WTC11 (cell line): ENCODE results near the gene ADRA1B. TPM values are rescaled to one million over a fixed set of nuclear protein-coding genes. Genes with fewer than 3 reads are reported as not detected.

Experiments used
- ATAC-seq: fragments of 200-7000 bp; cut with Tn5 transposase; 2 replicates; pipeline ENCODE4 v1.10.0; 2021; ENCODE audit warnings: mild to moderate bottlenecking, moderate library complexity
- CTCF ChIA-PET: fragments of 300-600 bp; sonication (Branson Sonifier 250); formaldehyde crosslinking; loops from one replicate; lab custom pipeline; 2021; ENCODE audit warnings: antibody characterized with exemption; lab: Charles Lee
- POLR2A ChIA-PET: fragments of 350-600 bp; sonication (Branson Sonifier 250); formaldehyde crosslinking; loops from one replicate; lab custom pipeline; 2021; ENCODE audit warnings: antibody characterized with exemption; lab: Charles Lee
- DNase-seq: peaks from one replicate; pipeline ENCODE4 v3.0.0; 2021; ENCODE audit warnings: low spot score
- H3K27ac Mint-ChIP-seq: 2 replicates; pipeline ENCODE4 v1.8.0; 2021; ENCODE audit warnings: mixed read lengths
- H3K27me3 Mint-ChIP-seq: 2 replicates; pipeline ENCODE4 v1.8.0; 2021; ENCODE audit warnings: low read depth, mild to moderate bottlenecking, moderate library complexity, mixed read lengths
- H3K36me3 Mint-ChIP-seq: 2 replicates; pipeline ENCODE4 v1.8.0; 2021; ENCODE audit warnings: mixed read lengths
- H3K4me1 Mint-ChIP-seq: 2 replicates; pipeline ENCODE4 v1.8.0; 2022; ENCODE audit warnings: mixed read lengths
- H3K4me3 Mint-ChIP-seq: 2 replicates; pipeline ENCODE4 v1.8.0; 2021; ENCODE audit warnings: mild to moderate bottlenecking, moderate library complexity, mixed read lengths
- H3K9me3 Mint-ChIP-seq: 2 replicates; pipeline ENCODE4 v1.8.0; 2021; ENCODE audit warnings: mixed read lengths
- ELF4 ChIP-seq: sonication (generic); formaldehyde crosslinking; IDR thresholded peaks from 2 replicates; pipeline ENCODE4 v1.8.1; 2022; ENCODE audit warnings: low read depth, mild to moderate bottlenecking, moderate library complexity, missing genetic modification reagents
- GTF2I ChIP-seq: fragments of 250-450 bp; sonication (Bioruptor Pico); conservative IDR thresholded peaks from 2 replicates; pipeline ENCODE4 v1.4.0; 2021; ENCODE audit warnings: mild to moderate bottlenecking
- HMGA2 ChIP-seq: fragments of 250-450 bp; sonication (Bioruptor Pico); IDR thresholded peaks from 2 replicates; pipeline ENCODE4 v1.4.0; 2021; ENCODE audit warnings: mild to moderate bottlenecking, moderate library complexity
- HMGXB4 ChIP-seq: sonication (generic); formaldehyde crosslinking; IDR thresholded peaks from 2 replicates; pipeline ENCODE4 v1.8.1; 2023; ENCODE audit warnings: mild to moderate bottlenecking, moderate library complexity, missing genetic modification reagents
- NR2C2 ChIP-seq: sonication (generic); formaldehyde crosslinking; IDR thresholded peaks from 2 replicates; pipeline ENCODE4 v1.8.0; 2022; ENCODE audit warnings: mild to moderate bottlenecking, missing genetic modification reagents
- PRDM15 ChIP-seq: sonication (generic); formaldehyde crosslinking; IDR thresholded peaks from 2 replicates; pipeline ENCODE4 v1.8.0; 2022; ENCODE audit warnings: missing genetic modification reagents
- PRRX2 ChIP-seq: fragments of 250-450 bp; sonication (Bioruptor Pico); IDR thresholded peaks from 2 replicates; pipeline ENCODE4 v1.8.0; 2021; ENCODE audit warnings: mild to moderate bottlenecking
- TCF7 ChIP-seq: sonication (generic); formaldehyde crosslinking; IDR thresholded peaks from 2 replicates; pipeline ENCODE4 v1.8.0; 2022; ENCODE audit warnings: mild to moderate bottlenecking, low read depth, missing genetic modification reagents, moderate library complexity
- ZBTB21 ChIP-seq: sonication (generic); formaldehyde crosslinking; IDR thresholded peaks from 2 replicates; pipeline ENCODE4 v1.8.1; 2023; ENCODE audit warnings: mild to moderate bottlenecking, missing genetic modification reagents, borderline replicate concordance
- ZNF423 ChIP-seq: fragments of 250-450 bp; sonication (Bioruptor Pico); IDR thresholded peaks from 2 replicates; pipeline ENCODE4 v2.1.2; 2022; ENCODE audit warnings: mild to moderate bottlenecking, moderate library complexity
- total RNA-seq: library from RNA; stranded (reverse); gene quantifications from 3 replicates; pipeline ENCODE4 v1.2.3, GENCODE V29; 2021
- TF ChIP-seq, protein P1 (sequence below): sonication (generic); formaldehyde crosslinking; IDR thresholded peaks from 2 replicates; pipeline ENCODE4 v1.8.0; 2022; ENCODE audit warnings: mild to moderate bottlenecking, missing genetic modification reagents
- TF ChIP-seq, protein P2 (sequence below): fragments of 250-450 bp; sonication (Bioruptor Pico); IDR thresholded peaks from 2 replicates; pipeline ENCODE4 v1.9.0; 2021; ENCODE audit warnings: mild to moderate bottlenecking
- TF ChIP-seq, protein P3 (sequence below): fragments of 200-600 bp; IDR thresholded peaks from 2 replicates; pipeline ENCODE4 v1.8.0; 2022; ENCODE audit warnings: antibody characterized with exemption
- TF ChIP-seq, protein P4 (sequence below): sonication (generic); formaldehyde crosslinking; conservative IDR thresholded peaks from 2 replicates; pipeline ENCODE4 v1.8.1; 2022; ENCODE audit warnings: mild to moderate bottlenecking, missing genetic modification reagents
- TF ChIP-seq, protein P5 (sequence below): fragments of 250-450 bp; sonication (Bioruptor Pico); conservative IDR thresholded peaks from 2 replicates; pipeline ENCODE4 v1.9.0; 2021; ENCODE audit warnings: mild to moderate bottlenecking

ADRA1B gene
- total RNA-seq, 1 experiment from 2014 or later: 0.11 TPM

DNA sequence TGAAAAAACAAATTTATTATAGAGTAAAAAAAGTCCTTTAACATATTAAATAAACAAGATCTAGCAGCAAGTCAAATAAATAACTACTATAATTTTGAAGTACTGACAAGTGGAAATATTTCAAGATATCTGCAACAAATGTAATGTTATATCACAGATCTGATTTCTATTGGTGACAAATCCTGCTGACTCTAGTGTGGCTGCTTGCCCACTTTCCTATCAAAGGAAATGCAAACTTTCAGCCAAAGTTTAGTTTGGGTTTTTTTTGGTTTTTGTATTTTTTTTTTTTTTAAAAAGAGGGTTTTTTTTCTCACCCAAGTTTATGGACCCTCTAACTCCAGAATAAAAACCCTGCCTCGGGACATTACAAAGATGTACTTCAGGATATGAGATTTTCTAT lies 12.9 kb downstream of the ADRA1B start:
- no peaks in the 10 kb centered on the region for H3K27me3 Mint-ChIP-seq
- POLR2A ChIA-PET: interaction anchor here (0.9 kb wide), 1 partner anchor 13 kb away, joined by 3 read pairs; the partner anchor contains the start of gene ADRA1B
- CTCF ChIA-PET: no interaction called here
- no peak overlapping the region for H3K27ac Mint-ChIP-seq
- ATAC-seq (no peak), DNase-seq (no peak)
- H3K9me3 Mint-ChIP-seq: no peaks in the 10 kb centered on the region
- no peaks in the 10 kb centered on the region for H3K36me3 Mint-ChIP-seq
- H3K4me1 Mint-ChIP-seq: peaks cover 8% of the 10 kb centered on the region; the same call in 1 of the 2 replicates
- no peak overlapping the region for H3K4me3 Mint-ChIP-seq
- TF ChIP-seq HMGA2 (CRISPR knock-in tag) (no peak), PRDM15 (CRISPR knock-in tag) (no peak), ELF4 (CRISPR knock-in tag) (no peak), ZBTB21 (no peak), NR2C2 (CRISPR knock-in tag) (no peak), TCF7 (CRISPR knock-in tag) (no peak), ZNF423 (CRISPR knock-in tag) (no peak), HMGXB4 (CRISPR knock-in tag) (no peak), PRRX2 (CRISPR knock-in tag) (no peak), GTF2I (no peak)
- TF ChIP-seq, protein P1, sequence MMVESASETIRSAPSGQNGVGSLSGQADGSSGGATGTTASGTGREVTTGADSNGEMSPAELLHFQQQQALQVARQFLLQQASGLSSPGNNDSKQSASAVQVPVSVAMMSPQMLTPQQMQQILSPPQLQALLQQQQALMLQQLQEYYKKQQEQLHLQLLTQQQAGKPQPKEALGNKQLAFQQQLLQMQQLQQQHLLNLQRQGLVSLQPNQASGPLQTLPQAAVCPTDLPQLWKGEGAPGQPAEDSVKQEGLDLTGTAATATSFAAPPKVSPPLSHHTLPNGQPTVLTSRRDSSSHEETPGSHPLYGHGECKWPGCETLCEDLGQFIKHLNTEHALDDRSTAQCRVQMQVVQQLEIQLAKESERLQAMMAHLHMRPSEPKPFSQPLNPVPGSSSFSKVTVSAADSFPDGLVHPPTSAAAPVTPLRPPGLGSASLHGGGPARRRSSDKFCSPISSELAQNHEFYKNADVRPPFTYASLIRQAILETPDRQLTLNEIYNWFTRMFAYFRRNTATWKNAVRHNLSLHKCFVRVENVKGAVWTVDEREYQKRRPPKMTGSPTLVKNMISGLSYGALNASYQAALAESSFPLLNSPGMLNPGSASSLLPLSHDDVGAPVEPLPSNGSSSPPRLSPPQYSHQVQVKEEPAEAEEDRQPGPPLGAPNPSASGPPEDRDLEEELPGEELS (CRISPR knock-in tag): no peak
- TF ChIP-seq, protein P2, sequence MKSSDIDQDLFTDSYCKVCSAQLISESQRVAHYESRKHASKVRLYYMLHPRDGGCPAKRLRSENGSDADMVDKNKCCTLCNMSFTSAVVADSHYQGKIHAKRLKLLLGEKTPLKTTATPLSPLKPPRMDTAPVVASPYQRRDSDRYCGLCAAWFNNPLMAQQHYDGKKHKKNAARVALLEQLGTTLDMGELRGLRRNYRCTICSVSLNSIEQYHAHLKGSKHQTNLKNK: no peak
- TF ChIP-seq, protein P3, sequence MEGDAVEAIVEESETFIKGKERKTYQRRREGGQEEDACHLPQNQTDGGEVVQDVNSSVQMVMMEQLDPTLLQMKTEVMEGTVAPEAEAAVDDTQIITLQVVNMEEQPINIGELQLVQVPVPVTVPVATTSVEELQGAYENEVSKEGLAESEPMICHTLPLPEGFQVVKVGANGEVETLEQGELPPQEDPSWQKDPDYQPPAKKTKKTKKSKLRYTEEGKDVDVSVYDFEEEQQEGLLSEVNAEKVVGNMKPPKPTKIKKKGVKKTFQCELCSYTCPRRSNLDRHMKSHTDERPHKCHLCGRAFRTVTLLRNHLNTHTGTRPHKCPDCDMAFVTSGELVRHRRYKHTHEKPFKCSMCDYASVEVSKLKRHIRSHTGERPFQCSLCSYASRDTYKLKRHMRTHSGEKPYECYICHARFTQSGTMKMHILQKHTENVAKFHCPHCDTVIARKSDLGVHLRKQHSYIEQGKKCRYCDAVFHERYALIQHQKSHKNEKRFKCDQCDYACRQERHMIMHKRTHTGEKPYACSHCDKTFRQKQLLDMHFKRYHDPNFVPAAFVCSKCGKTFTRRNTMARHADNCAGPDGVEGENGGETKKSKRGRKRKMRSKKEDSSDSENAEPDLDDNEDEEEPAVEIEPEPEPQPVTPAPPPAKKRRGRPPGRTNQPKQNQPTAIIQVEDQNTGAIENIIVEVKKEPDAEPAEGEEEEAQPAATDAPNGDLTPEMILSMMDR: no peak
- TF ChIP-seq, protein P4, sequence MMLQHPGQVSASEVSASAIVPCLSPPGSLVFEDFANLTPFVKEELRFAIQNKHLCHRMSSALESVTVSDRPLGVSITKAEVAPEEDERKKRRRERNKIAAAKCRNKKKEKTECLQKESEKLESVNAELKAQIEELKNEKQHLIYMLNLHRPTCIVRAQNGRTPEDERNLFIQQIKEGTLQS (CRISPR knock-in tag): no peak
- TF ChIP-seq, protein P5, sequence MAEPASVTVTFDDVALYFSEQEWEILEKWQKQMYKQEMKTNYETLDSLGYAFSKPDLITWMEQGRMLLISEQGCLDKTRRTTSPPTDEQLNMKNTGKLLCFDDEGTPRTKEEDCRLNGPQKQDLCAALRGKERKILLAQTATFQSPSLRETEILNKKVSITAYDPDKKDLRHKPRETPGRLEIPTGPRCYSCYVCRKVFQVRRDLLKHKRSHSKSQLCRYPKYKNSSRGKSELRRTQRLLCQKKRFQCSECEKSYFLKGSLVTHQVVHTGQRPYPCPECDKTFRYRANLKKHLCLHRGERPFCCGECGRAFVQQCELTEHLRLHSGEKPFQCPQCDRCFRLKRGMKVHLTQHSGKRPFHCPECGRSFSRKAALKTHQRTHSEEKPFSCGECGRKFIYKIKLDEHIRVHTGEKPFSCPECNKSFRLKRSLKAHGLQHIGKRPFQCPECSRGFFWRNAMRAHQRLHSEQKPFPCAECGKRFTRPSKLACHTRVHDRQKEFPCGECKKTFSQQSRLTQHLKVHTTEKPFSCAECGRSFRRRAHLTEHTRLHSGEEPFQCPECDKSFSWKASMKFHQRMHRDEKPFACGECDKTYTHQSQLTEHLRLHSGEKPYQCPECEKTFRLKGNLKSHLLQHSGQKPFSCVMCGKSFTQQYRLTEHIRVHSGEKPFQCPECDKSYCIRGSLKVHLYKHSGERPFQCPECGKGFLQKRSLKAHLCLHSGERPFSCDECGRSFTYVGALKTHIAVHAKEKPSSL (CRISPR knock-in tag): no peak
